Measurements from ENCODE around the gene ISG20L2.

DNA sequence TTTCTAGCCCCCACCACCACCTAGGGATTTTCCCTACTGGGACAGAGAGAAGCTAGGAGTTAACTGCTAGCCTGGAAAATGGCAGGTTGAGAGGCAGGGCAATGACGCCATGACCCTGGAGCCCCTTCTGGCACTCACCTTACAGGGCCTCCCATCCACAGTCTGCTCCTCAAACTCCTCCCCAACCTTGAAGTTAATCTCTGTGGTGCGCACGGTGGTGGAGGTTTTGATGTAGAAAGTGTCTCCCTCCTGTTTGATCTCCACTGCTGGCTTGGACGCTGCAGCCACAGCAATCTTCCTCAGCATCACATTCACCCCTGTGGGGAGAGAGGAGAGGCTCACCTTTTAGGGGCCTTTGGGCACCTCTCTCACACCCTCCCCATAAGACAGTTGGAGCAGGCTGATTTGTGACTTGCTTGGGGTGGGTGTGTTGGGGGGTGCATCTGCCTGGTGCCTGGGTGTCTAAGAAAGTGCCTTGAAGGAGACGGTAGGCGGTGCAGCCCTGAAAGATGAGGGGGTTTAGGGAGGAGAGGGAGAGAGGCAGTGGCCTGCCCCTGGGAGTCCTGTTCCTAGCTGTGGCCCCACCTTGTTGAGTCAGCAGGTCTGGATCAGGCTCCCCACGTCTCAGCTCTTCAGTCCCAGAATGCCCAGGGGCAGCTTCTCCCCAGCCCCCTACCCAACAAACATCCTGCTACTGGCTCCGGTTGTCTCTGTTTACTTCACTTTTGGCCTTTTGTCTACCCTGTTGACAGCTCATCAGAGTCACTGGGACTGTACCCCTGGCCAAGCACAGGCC, 27.6 kb downstream of the ISG20L2 start:
- TF ChIP-seq, protein P1, sequence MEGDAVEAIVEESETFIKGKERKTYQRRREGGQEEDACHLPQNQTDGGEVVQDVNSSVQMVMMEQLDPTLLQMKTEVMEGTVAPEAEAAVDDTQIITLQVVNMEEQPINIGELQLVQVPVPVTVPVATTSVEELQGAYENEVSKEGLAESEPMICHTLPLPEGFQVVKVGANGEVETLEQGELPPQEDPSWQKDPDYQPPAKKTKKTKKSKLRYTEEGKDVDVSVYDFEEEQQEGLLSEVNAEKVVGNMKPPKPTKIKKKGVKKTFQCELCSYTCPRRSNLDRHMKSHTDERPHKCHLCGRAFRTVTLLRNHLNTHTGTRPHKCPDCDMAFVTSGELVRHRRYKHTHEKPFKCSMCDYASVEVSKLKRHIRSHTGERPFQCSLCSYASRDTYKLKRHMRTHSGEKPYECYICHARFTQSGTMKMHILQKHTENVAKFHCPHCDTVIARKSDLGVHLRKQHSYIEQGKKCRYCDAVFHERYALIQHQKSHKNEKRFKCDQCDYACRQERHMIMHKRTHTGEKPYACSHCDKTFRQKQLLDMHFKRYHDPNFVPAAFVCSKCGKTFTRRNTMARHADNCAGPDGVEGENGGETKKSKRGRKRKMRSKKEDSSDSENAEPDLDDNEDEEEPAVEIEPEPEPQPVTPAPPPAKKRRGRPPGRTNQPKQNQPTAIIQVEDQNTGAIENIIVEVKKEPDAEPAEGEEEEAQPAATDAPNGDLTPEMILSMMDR (IDR thresholded peaks at IDR 0.05) = no peak
- TF ChIP-seq POLR2A (IDR thresholded peaks at IDR 0.05) = no peak
